Measurements from ENCODE around the gene NGDN. TPM values are rescaled to one million over a fixed set of nuclear protein-coding genes. Genes with fewer than 3 reads are reported as not detected.

NGDN gene
- total and polyA plus RNA-seq, 9 donors = 37.0 to 46.9 (median 39.6) TPM

DNA sequence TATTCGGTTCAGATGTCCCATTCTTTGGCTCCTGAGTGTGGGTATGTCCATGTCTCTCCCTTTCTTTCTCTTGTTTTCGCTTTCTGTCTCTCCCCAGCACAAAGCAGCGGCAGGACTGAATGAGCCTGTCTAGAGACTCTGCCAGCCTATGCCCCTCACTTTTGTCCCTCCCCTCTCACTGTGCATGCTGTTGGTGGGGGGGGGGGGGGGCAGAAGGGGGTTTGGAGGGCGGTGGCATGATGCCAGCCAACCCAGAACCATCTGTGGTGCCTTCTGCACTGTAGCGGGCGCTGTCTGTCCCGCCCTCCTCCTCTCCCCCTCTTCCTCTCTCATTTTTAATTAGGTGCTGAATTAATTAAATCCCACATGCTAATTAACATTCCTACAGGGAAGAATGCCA is 17.7 kb downstream of the NGDN start:
- WGBS (ENCODE audit: insufficient coverage) = no CpG with 5 or more reads among the region's 7 CpGs

DNA sequence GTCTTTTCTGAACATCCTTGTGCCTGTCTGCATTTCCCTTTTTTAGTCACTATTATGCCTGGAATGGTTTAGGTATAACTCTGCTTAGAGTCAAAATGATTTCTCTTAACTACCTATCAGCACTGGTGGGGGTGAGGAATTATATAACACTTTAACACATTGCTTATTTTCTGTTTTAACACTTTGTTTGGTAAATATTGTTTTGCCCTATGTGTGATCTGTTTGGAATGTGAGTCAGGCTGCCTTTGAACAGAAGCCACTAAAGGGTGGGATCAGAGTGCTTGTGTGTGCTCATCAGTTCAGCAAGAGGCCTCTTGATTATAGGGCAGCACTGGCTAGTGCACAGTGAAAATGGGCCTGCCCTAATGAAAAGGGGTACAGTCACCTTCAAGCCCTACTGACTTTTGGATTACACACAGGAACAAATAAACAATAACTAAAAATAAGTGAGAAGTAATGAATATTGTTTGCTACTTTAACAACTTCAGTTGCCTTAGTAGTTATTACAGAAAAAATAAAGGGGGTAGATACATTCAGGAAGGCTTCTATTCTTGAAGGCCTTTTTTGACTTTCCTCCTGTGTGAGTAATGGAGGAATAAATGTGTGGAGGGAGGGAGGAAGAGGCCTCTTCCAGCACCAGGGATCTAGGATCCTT is 23.2 kb downstream of the NGDN start:
- H3K9me3 ChIP-seq (replicated peaks; ENCODE audit: control insufficient read depth, low read depth, low read length) = no peaks in the 10 kb centered on the region
- H3K4me1 ChIP-seq (ENCODE audit: control insufficient read depth, insufficient read depth, low read length) = no peaks in the 10 kb centered on the region
- H3K36me3 ChIP-seq (ENCODE audit: control insufficient read depth, insufficient read depth, low read length) = peaks cover 4% of the 10 kb centered on the region
- H3K27ac ChIP-seq (ENCODE audit: low read length) = no peak overlapping the region
- no peaks in the 10 kb centered on the region for H3K27me3 ChIP-seq (ENCODE audit: control insufficient read depth, insufficient read depth, low read length)
- H3K4me3 ChIP-seq (ENCODE audit: low read length) = no peak overlapping the region
- DNase-seq = no peak

More for the DNA sequence above, 17.7 kb downstream of the NGDN start:
- Histone ChIP-seq H3K9me3 (replicated peaks; ENCODE audit: control insufficient read depth, low read depth, low read length) (no peaks in the 10 kb centered on the region), H3K27me3 (ENCODE audit: control insufficient read depth, insufficient read depth, low read length) (no peaks in the 10 kb centered on the region), H3K36me3 (ENCODE audit: control insufficient read depth, insufficient read depth, low read length) (peaks cover 36% of the 10 kb centered on the region), H3K4me3 (ENCODE audit: low read length) (no peak overlapping the region), H3K4me1 (ENCODE audit: control insufficient read depth, insufficient read depth, low read length) (no peaks in the 10 kb centered on the region), H3K27ac (ENCODE audit: low read length) (no peak overlapping the region)
- DNase-seq = no peak

DNA sequence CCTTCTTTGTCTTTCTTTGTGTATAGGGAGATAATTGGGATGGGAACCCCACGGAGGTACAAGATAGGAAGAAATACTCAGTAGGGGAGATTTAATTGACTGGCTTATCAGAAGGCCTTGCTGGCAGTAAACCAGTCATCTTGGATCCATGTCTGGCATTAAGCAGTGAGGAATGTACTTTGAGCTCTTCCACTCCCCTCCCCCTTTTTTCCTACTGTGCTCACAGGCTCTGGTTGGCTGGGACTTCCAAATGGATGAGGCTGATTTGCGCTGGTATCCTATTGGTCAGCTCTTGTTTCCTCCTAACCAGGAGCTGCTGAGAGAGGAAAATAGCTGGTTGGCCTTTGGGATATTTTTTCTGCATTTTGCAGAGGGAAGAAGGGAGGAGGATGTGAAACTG is 24.7 kb downstream of the NGDN start:
- Histone ChIP-seq H3K27me3 (ENCODE audit: control insufficient read depth, insufficient read depth, low read length) (no peaks in the 10 kb centered on the region), H3K36me3 (ENCODE audit: control insufficient read depth, insufficient read depth, low read length) (no peaks in the 10 kb centered on the region), H3K9me3 (replicated peaks; ENCODE audit: control insufficient read depth, low read depth, low read length) (no peaks in the 10 kb centered on the region), H3K4me1 (ENCODE audit: control insufficient read depth, insufficient read depth, low read length) (no peaks in the 10 kb centered on the region), H3K4me3 (ENCODE audit: low read length) (no peak overlapping the region), H3K27ac (ENCODE audit: low read length) (no peak overlapping the region)
- DNase-seq = peak; percentile 28
- no CpG with 5 or more reads among the region's 2 CpGs for WGBS (ENCODE audit: insufficient coverage)

GRCh38 chr14:23512156-23512555 is 42.7 kb downstream of the NGDN start:
- H3K27me3 ChIP-seq (ENCODE audit: control insufficient read depth, insufficient read depth, low read length) = no peaks in the 10 kb centered on the region
- no CpG with 5 or more reads among the region's 13 CpGs for WGBS (ENCODE audit: insufficient coverage)
- H3K4me3 ChIP-seq (ENCODE audit: low read length) = no peak overlapping the region
- H3K9me3 ChIP-seq (replicated peaks; ENCODE audit: control insufficient read depth, low read depth, low read length) = no peaks in the 10 kb centered on the region
- H3K27ac ChIP-seq (ENCODE audit: low read length) = no peak overlapping the region
- no peaks in the 10 kb centered on the region for H3K36me3 ChIP-seq (ENCODE audit: control insufficient read depth, insufficient read depth, low read length)
- DNase-seq = no peak
- peaks cover 19% of the 10 kb centered on the region for H3K4me1 ChIP-seq (ENCODE audit: control insufficient read depth, insufficient read depth, low read length)

- 87% methylated on average over 19 of the region's 25 CpGs for WGBS (ENCODE audit: insufficient coverage)
- Histone ChIP-seq H3K4me1 (ENCODE audit: control insufficient read depth, insufficient read depth, low read length) (peaks cover 19% of the 10 kb centered on the region), H3K4me3 (ENCODE audit: low read length) (no peak overlapping the region), H3K27ac (ENCODE audit: low read length) (no peak overlapping the region), H3K9me3 (replicated peaks; ENCODE audit: control insufficient read depth, low read depth, low read length) (no peaks in the 10 kb centered on the region), H3K27me3 (ENCODE audit: control insufficient read depth, insufficient read depth, low read length) (no peaks in the 10 kb centered on the region), H3K36me3 (ENCODE audit: control insufficient read depth, insufficient read depth, low read length) (no peaks in the 10 kb centered on the region)
- peak; percentile 63 for DNase-seq
Measured at GRCh38 chr14:23513005-23513817, 43.7 kb downstream of the NGDN start.

- WGBS (ENCODE audit: insufficient coverage) = 87% methylated on average over 7 of the region's 8 CpGs
- H3K27me3 ChIP-seq (ENCODE audit: control insufficient read depth, insufficient read depth, low read length) = no peaks in the 10 kb centered on the region
- H3K4me3 ChIP-seq (ENCODE audit: low read length) = no peak overlapping the region
- peaks cover 19% of the 10 kb centered on the region for H3K4me1 ChIP-seq (ENCODE audit: control insufficient read depth, insufficient read depth, low read length)
- no peaks in the 10 kb centered on the region for H3K9me3 ChIP-seq (replicated peaks; ENCODE audit: control insufficient read depth, low read depth, low read length)
- no peak overlapping the region for H3K27ac ChIP-seq (ENCODE audit: low read length)
- DNase-seq = no peak
- H3K36me3 ChIP-seq (ENCODE audit: control insufficient read depth, insufficient read depth, low read length) = no peaks in the 10 kb centered on the region
Measured at GRCh38 chr14:23513818-23514643, 44.5 kb downstream of the NGDN start.

- Histone ChIP-seq H3K4me1 (ENCODE audit: control insufficient read depth, insufficient read depth, low read length) (peaks cover 19% of the 10 kb centered on the region), H3K9me3 (replicated peaks; ENCODE audit: control insufficient read depth, low read depth, low read length) (no peaks in the 10 kb centered on the region), H3K27me3 (ENCODE audit: control insufficient read depth, insufficient read depth, low read length) (no peaks in the 10 kb centered on the region), H3K4me3 (ENCODE audit: low read length) (no peak overlapping the region), H3K36me3 (ENCODE audit: control insufficient read depth, insufficient read depth, low read length) (no peaks in the 10 kb centered on the region), H3K27ac (ENCODE audit: low read length) (no peak overlapping the region)
- DNase-seq = peak; percentile 46
- WGBS (ENCODE audit: insufficient coverage) = 90% methylated on average over 2 of the region's 3 CpGs
Measured at GRCh38 chr14:23514644-23514957, 45.1 kb downstream of the NGDN start.

- WGBS (ENCODE audit: insufficient coverage) = no CpG with 5 or more reads among the region's 6 CpGs
- H3K4me3 ChIP-seq (ENCODE audit: low read length) = no peak overlapping the region
- DNase-seq = no peak
- no peaks in the 10 kb centered on the region for H3K27me3 ChIP-seq (ENCODE audit: control insufficient read depth, insufficient read depth, low read length)
- peaks cover 2% of the 10 kb centered on the region for H3K36me3 ChIP-seq (ENCODE audit: control insufficient read depth, insufficient read depth, low read length)
- H3K9me3 ChIP-seq (replicated peaks; ENCODE audit: control insufficient read depth, low read depth, low read length) = no peaks in the 10 kb centered on the region
- peaks cover 17% of the 10 kb centered on the region for H3K4me1 ChIP-seq (ENCODE audit: control insufficient read depth, insufficient read depth, low read length)
- H3K27ac ChIP-seq (ENCODE audit: low read length) = no peak overlapping the region
Measured at GRCh38 chr14:23517650-23518326, 48.3 kb downstream of the NGDN start.

- H3K27ac ChIP-seq (ENCODE audit: low read length) = no peak overlapping the region
- WGBS (ENCODE audit: insufficient coverage) = 60% methylated on average over 2 of the region's 4 CpGs
Measured at GRCh38 chr14:23518709-23519108, 49.2 kb downstream of the NGDN start.

More at GRCh38 chr14:23518709-23519108, 49.2 kb downstream of the NGDN start:
- DNase-seq = no peak
- peaks cover 2% of the 10 kb centered on the region for H3K36me3 ChIP-seq (ENCODE audit: control insufficient read depth, insufficient read depth, low read length)
- no peaks in the 10 kb centered on the region for H3K9me3 ChIP-seq (replicated peaks; ENCODE audit: control insufficient read depth, low read depth, low read length)
- H3K4me3 ChIP-seq (ENCODE audit: low read length) = no peak overlapping the region
- H3K27me3 ChIP-seq (ENCODE audit: control insufficient read depth, insufficient read depth, low read length) = no peaks in the 10 kb centered on the region
- H3K4me1 ChIP-seq (ENCODE audit: control insufficient read depth, insufficient read depth, low read length) = peaks cover 8% of the 10 kb centered on the region
